GM12878 (cell line): Measurements from ENCODE around the gene ACO1. TPM values are rescaled to one million over a fixed set of nuclear protein-coding genes. Genes with fewer than 3 reads are reported as not detected.

ENCODE experiments used
- ATAC-seq: fragments of 200-7000 bp; cut with Tn5 transposase; 3 replicates; pipeline ENCODE4 v1.9.1; 2020; ENCODE audit warnings: mild to moderate bottlenecking, moderate library complexity
- BruUV-seq: library from RNA; stranded (reverse); fragments of 400-500 nt; replicated peaks from 2 replicates; lab custom pipeline; 2021; lab: Mats Ljungman, UMichigan
- CTCF ChIA-PET: fragments of 300-600 bp; sonication (Branson Sonifier 250); formaldehyde crosslinking; extraction: SDS; loops from one replicate; lab custom pipeline; 2021; ENCODE audit warnings: inconsistent platforms; lab: Yijun Ruan, JAX
- POLR2A ChIA-PET: fragments of 350-600 bp; formaldehyde crosslinking; extraction: SDS; loops from one replicate; lab custom pipeline; 2021; ENCODE audit warnings: inconsistent platforms; lab: Charles Lee
- RAD21 ChIA-PET: fragments of 300-600 bp; sonication (Branson Sonifier 250); formaldehyde crosslinking; loops from one replicate; lab custom pipeline; 2023; ENCODE audit warnings: antibody characterized with exemption; ENCODE audit not compliant: unreplicated experiment; lab: Charles Lee
- SMC1A ChIA-PET: fragments of 300-600 bp; sonication (Branson Sonifier 250); formaldehyde crosslinking; loops from one replicate; lab custom pipeline; 2023; ENCODE audit not compliant: unreplicated experiment, uncharacterized antibody; lab: Charles Lee
- DNase-seq: peaks from one replicate; pipeline ENCODE4 v3.0.0-alpha.2; 2011; ENCODE audit warnings: low read depth, low spot score
- FAIRE-seq: peaks from 3 replicates; lab custom pipeline; 2011; peaks lifted over from hg19 to GRCh38; lab: Jason Lieb, UNC
- H2AFZ ChIP-seq: 2 replicates; pipeline ENCODE4 v1.6.0; 2011; ENCODE audit warnings: low read depth, low read length, control low read depth; ENCODE audit not compliant: control insufficient read depth
- H3K27ac ChIP-seq: 2 replicates; pipeline ENCODE4 v1.5.1; 2011; ENCODE audit warnings: control low read depth; ENCODE audit not compliant: control insufficient read depth, insufficient read depth
- H3K27me3 ChIP-seq, 2 experiments: replicated peaks in 1 of 2; 2 replicates each; pipeline versions ENCODE4 v1.6.0 to v1.6.1; 2011; ENCODE audit warnings: low read length in 1 of 2; ENCODE audit not compliant: control insufficient read depth in 2 of 2, insufficient read depth in 2 of 2
- H3K36me3 ChIP-seq, 2 experiments: 2 replicates each; pipeline ENCODE4 v1.5.1; 2011; ENCODE audit warnings: low read length in 1 of 2; ENCODE audit not compliant: control insufficient read depth in 2 of 2, insufficient read depth in 2 of 2
- H3K4me1 ChIP-seq: 2 replicates; pipeline ENCODE4 v1.6.1; 2011; ENCODE audit warnings: mild to moderate bottlenecking, low read length, moderate library complexity, mixed read lengths; ENCODE audit not compliant: control insufficient read depth, insufficient read depth
- H3K4me2 ChIP-seq: 2 replicates; pipeline ENCODE4 v1.6.0; 2011; ENCODE audit warnings: control low read depth; ENCODE audit not compliant: control insufficient read depth, insufficient read depth
- H3K4me3 ChIP-seq: fragments of 200-600 bp; sonication (generic); 2 replicates; pipeline ENCODE4 v1.5.1; 2016
- H3K79me2 ChIP-seq: 2 replicates; pipeline ENCODE4 v1.6.0; 2011; ENCODE audit warnings: low read length; ENCODE audit not compliant: control insufficient read depth, insufficient read depth
- H3K9ac ChIP-seq: 2 replicates; pipeline ENCODE4 v1.8.0; 2011; ENCODE audit warnings: low read length, control low read depth, mixed read lengths; ENCODE audit not compliant: control insufficient read depth, insufficient read depth
- H3K9me3 ChIP-seq: replicated peaks from 3 replicates; pipeline ENCODE4 v1.5.1; 2011; ENCODE audit warnings: mild to moderate bottlenecking, low read length; ENCODE audit not compliant: control insufficient read depth, insufficient read depth
- H4K20me1 ChIP-seq: 2 replicates; pipeline ENCODE4 v1.6.0; 2011; ENCODE audit not compliant: control insufficient read depth, insufficient read depth
- FOXM1 ChIP-seq: IDR thresholded peaks from 2 replicates; pipeline ENCODE4 v1.6.1; 2012; ENCODE audit warnings: low read depth, mild to moderate bottlenecking, inconsistent platforms, low read length, moderate library complexity
- IKZF2 ChIP-seq, 2 experiments: fragments of 450-650 bp; IDR thresholded peaks; 2 replicates each; pipeline ENCODE4 v1.6.1; 2017; ENCODE audit warnings: mild to moderate bottlenecking in 2 of 2, moderate library complexity in 2 of 2
- KAT2A ChIP-seq: conservative IDR thresholded peaks from 2 replicates; pipeline ENCODE4 v1.6.1; 2011; ENCODE audit warnings: low read depth, low read length; ENCODE audit not compliant: control insufficient read depth
- POLR2A ChIP-seq: IDR thresholded peaks from 2 replicates; pipeline ENCODE4 v1.6.1; 2011; ENCODE audit warnings: low read depth, mild to moderate bottlenecking, low read length
- RELA ChIP-seq: fragments of 450-650 bp; IDR thresholded peaks from 2 replicates; pipeline ENCODE4 v1.8.0; 2014; ENCODE audit warnings: borderline replicate concordance; ENCODE audit not compliant: partially characterized antibody
- SP1 ChIP-seq: IDR thresholded peaks from one replicate; pipeline ENCODE4 v1.6.1; 2011; ENCODE audit warnings: low read depth, low read length
- TCF7 ChIP-seq: IDR thresholded peaks from 2 replicates; pipeline ENCODE4 v1.6.1; 2014; ENCODE audit warnings: antibody characterized with exemption, borderline replicate concordance
- ZBTB33 ChIP-seq: fragments of 450-650 bp; IDR thresholded peaks from 2 replicates; pipeline ENCODE4 v1.6.1; 2017; ENCODE audit warnings: mild to moderate bottlenecking
- ZBTB4 ChIP-seq: fragments of 450-650 bp; formaldehyde crosslinking; IDR thresholded peaks from 2 replicates; pipeline ENCODE4 v1.4.0; 2022; ENCODE audit warnings: mild to moderate bottlenecking, moderate library complexity
- WGBS: methylation state at CpG from one replicate; pipeline ENCODE4 v1.1.6; 2016; ENCODE audit warnings: low lambda C conversion rate; ENCODE audit not compliant: insufficient replicate concordance, insufficient coverage; ENCODE audit errors: missing lambda C conversion rate; 5-methylcytosine and 5-hydroxymethylcytosine counted together
- in situ Hi-C: fragments of 300-500 bp; cut with MboI; formaldehyde crosslinking; loops from 9 replicates; pipeline ENCODE4 v1.14.3; 2018; ENCODE audit warnings: mixed read lengths
- intact Hi-C: fragments of 100-400 bp; cut with micrococcal nuclease; formaldehyde crosslinking; loops from one replicate; pipeline ENCODE4 v1.14.2; 2022; ENCODE audit not compliant: unreplicated experiment
- polyA plus RNA-seq, 11 experiments: library from polyadenylated mRNA; depleted of rRNA in 4 of 11; unstranded in 6 of 11; stranded (reverse) in 5 of 11; fragments of >200 nt; fragmentation: Nextera tagmentation in 4 of 11; fragmentation: Illumina TruSeq in 1 of 11; extraction: Ambion mirVana in 4 of 11; extraction: Trizol in 1 of 11; gene quantifications; 1 replicate in 1 of 11; 2 replicates in 10 of 11; pipeline versions ENCODE4 v1.2.1 to v1.2.3, GENCODE V29; 2011 to 2016; ENCODE audit warnings: inconsistent platforms in 2 of 11, missing spikeins in 2 of 11, low read depth in 1 of 11
- total RNA-seq, 4 experiments: library from RNA; depleted of rRNA in 3 of 4; stranded (reverse); fragments of >200 nt in 3 of 4; fragmentation: Illumina TruSeq in 1 of 4; extraction: Trizol in 1 of 4; gene quantifications; 2 replicates each; pipeline versions ENCODE4 v1.2.1 to v1.2.3, GENCODE V29; 2013 to 2021
- TF ChIP-seq, protein P1 (sequence below): fragments of 450-650 bp; IDR thresholded peaks from 2 replicates; pipeline ENCODE4 v1.6.1; 2017; ENCODE audit warnings: mild to moderate bottlenecking, low read depth, inconsistent platforms; ENCODE audit not compliant: poor library complexity, severe bottlenecking
- TF ChIP-seq, protein P2 (sequence below): fragments of 450-650 bp; IDR thresholded peaks from 2 replicates; pipeline ENCODE4 v1.6.1; 2014; ENCODE audit warnings: mild to moderate bottlenecking
- TF ChIP-seq, protein P3 (sequence below): fragments of 450-650 bp; IDR thresholded peaks from 2 replicates; pipeline ENCODE4 v1.6.1; 2017; ENCODE audit warnings: borderline replicate concordance
- TF ChIP-seq, protein P4 (sequence below): IDR thresholded peaks from 2 replicates; pipeline ENCODE4 v1.6.1; 2011; ENCODE audit warnings: mild to moderate bottlenecking, low read depth, low read length, moderate library complexity; ENCODE audit not compliant: insufficient replicate concordance

ACO1 gene
- total and polyA plus RNA-seq, 10 of the 15 experiments (the other 5 are each of a cell fraction or from before 2014, with no cell fraction given) = 0.21 to 6.5 (median 3.3) TPM

DNA sequence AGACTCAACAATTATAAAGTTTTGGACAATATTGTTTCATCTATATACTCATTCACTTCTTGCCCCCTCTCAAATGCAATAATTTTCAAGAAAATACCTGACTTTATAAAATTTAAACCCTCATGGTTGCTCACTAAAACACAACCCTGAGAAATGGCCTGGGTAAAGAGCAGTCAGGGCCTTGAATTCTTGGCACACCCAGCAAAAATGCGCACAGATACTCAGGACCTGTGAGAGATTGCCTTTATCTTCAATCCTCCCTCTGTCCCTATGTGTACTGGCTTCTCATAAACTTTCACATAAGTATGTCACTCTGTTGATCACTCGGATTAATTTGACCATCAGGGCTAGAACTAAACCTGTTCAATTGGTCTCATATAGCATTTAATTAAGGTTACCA lies 12.8 kb upstream of the ACO1 start:
- intact Hi-C loops (no loop called here), in situ Hi-C loops (no loop called here)
- Histone ChIP-seq H3K4me1 (no peaks in the 10 kb centered on the region), H3K4me3 (no peak overlapping the region), H3K27me3 (no peaks in the 10 kb centered on the region), H3K9ac (no peak overlapping the region), H3K27ac (no peak overlapping the region), H3K36me3 (no peaks in the 10 kb centered on the region), H3K4me2 (no peak overlapping the region), H2AFZ (no peak overlapping the region), H4K20me1 (no peaks in the 10 kb centered on the region), H3K79me2 (no peaks in the 10 kb centered on the region), H3K9me3 (no peaks in the 10 kb centered on the region; the same call in 2 of the 3 replicates)
- SMC1A ChIA-PET = interaction anchor here (1.5 kb wide), 1 partner anchor 208 kb away, joined by 3 read pairs; no protein-coding TSS in a partner anchor
- POLR2A ChIA-PET = no interaction called here
- WGBS = 5% methylated on average over 2 of the region's 2 CpGs
- DNase-seq (no peak), FAIRE-seq (no peak), ATAC-seq (no peak)
- BruUV-seq = no TSS peak
- TF ChIP-seq SP1 (no peak), ZBTB4 (CRISPR knock-in tag) (no peak), KAT2A (no peak), IKZF2 (IDR thresholded peaks at IDR 0.05) (no peak), TCF7 (no peak), RELA (no peak), FOXM1 (no peak), POLR2A (no peak), ZBTB33 (no peak)
- TF ChIP-seq, protein P1, sequence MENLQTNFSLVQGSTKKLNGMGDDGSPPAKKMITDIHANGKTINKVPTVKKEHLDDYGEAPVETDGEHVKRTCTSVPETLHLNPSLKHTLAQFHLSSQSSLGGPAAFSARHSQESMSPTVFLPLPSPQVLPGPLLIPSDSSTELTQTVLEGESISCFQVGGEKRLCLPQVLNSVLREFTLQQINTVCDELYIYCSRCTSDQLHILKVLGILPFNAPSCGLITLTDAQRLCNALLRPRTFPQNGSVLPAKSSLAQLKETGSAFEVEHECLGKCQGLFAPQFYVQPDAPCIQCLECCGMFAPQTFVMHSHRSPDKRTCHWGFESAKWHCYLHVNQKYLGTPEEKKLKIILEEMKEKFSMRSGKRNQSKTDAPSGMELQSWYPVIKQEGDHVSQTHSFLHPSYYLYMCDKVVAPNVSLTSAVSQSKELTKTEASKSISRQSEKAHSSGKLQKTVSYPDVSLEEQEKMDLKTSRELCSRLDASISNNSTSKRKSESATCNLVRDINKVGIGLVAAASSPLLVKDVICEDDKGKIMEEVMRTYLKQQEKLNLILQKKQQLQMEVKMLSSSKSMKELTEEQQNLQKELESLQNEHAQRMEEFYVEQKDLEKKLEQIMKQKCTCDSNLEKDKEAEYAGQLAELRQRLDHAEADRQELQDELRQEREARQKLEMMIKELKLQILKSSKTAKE = no peak
- TF ChIP-seq, protein P2, sequence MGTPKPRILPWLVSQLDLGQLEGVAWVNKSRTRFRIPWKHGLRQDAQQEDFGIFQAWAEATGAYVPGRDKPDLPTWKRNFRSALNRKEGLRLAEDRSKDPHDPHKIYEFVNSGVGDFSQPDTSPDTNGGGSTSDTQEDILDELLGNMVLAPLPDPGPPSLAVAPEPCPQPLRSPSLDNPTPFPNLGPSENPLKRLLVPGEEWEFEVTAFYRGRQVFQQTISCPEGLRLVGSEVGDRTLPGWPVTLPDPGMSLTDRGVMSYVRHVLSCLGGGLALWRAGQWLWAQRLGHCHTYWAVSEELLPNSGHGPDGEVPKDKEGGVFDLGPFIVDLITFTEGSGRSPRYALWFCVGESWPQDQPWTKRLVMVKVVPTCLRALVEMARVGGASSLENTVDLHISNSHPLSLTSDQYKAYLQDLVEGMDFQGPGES = no peak
- TF ChIP-seq, protein P3, sequence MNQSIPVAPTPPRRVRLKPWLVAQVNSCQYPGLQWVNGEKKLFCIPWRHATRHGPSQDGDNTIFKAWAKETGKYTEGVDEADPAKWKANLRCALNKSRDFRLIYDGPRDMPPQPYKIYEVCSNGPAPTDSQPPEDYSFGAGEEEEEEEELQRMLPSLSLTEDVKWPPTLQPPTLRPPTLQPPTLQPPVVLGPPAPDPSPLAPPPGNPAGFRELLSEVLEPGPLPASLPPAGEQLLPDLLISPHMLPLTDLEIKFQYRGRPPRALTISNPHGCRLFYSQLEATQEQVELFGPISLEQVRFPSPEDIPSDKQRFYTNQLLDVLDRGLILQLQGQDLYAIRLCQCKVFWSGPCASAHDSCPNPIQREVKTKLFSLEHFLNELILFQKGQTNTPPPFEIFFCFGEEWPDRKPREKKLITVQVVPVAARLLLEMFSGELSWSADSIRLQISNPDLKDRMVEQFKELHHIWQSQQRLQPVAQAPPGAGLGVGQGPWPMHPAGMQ = no peak
- TF ChIP-seq, protein P4, sequence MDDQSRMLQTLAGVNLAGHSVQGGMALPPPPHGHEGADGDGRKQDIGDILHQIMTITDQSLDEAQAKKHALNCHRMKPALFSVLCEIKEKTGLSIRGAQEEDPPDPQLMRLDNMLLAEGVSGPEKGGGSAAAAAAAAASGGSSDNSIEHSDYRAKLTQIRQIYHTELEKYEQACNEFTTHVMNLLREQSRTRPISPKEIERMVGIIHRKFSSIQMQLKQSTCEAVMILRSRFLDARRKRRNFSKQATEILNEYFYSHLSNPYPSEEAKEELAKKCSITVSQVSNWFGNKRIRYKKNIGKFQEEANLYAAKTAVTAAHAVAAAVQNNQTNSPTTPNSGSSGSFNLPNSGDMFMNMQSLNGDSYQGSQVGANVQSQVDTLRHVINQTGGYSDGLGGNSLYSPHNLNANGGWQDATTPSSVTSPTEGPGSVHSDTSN = no peak
- CTCF ChIA-PET = no interaction called here
- RAD21 ChIA-PET = no interaction called here
